ENCODE results near the gene CNGB1.

The CNGB1 gene

DNA sequence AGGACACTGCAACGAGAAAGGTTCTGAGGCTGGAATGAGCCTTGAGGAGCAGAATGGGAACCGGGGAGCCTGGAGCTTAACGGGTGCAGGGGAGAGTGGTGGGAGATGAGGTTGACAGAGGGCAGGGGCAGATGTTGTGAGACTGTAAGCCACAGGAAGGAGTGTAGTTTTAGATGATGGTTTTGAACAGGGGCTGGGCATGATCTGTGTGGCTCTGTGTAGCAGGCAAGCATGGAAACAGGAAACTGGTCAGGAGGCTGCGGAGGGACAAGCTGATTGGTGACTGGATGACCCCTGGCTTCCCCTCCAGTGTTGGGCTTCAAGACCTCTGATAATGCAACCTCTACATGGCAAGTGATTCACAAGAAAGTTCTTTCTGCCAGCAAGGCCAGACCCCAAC is 1.4 kb upstream of the CNGB1 start:
- H3K27me3 ChIP-seq (ENCODE audit: insufficient read depth, low read length) = no peaks in the 10 kb centered on the region
- H3K4me2 ChIP-seq (ENCODE audit: low read length) = no peak overlapping the region

DNA sequence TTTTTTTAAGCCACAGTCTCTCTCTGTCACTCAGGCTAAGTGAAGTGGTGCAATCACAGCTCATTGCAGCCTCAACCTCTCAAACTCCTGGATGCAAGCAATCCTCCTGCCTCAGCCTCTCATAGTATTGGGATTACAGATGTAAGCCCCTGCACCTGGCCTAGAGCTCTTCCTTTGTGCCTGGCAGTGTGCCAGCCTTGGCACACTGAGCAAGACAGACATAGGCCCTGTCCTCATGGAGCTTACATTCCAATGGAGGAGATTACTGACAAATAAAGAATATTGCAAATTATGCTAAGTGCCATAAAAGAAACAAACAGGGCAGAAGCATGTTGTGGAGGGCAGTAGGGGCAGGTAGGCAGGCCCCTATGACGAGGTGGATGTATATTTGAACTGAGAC is 920 bp upstream of the CNGB1 start:
- Histone ChIP-seq H3K9me3 (ENCODE audit: insufficient read depth, low read depth, low read length) (peaks cover 2% of the 10 kb centered on the region), H3K14ac (ENCODE audit: low read length) (no peak overlapping the region), H3K79me2 (ENCODE audit: control insufficient read depth, insufficient read depth, low read length, poor library complexity) (no peaks in the 10 kb centered on the region), H2BK120ac (ENCODE audit: insufficient read depth, low read length, poor library complexity) (no peak overlapping the region), H3K36me3 (ENCODE audit: control insufficient read depth in 1 of 2, insufficient read depth in 2 of 2, low read length in 2 of 2) (no peaks in the 10 kb centered on the region), H3K18ac (ENCODE audit: low read length) (no peak overlapping the region), H4K12ac (ENCODE audit: low read depth, low read length) (no peak overlapping the region), H3K9ac (ENCODE audit: low read length) (no peak overlapping the region), H3K27me3 (ENCODE audit: insufficient read depth, low read length) (no peaks in the 10 kb centered on the region), H2AK5ac (ENCODE audit: low read length) (no peak overlapping the region), H4K8ac (ENCODE audit: low read depth, low read length) (no peak overlapping the region), H2BK12ac (ENCODE audit: low read length) (no peak overlapping the region), H3K4me1 (ENCODE audit: control insufficient read depth in 1 of 2, insufficient read depth in 2 of 2, low read length in 2 of 2) (no peaks in the 10 kb centered on the region), H2BK5ac (ENCODE audit: low read depth, low read length, poor library complexity) (no peak overlapping the region), H3K4ac (ENCODE audit: low read depth, low read length) (no peak overlapping the region), H3K27ac (ENCODE audit: low read depth, low read length) (no peak overlapping the region), H3K79me1 (ENCODE audit: low read length) (no peaks in the 10 kb centered on the region), H3K23ac (ENCODE audit: low read length) (no peak overlapping the region), H3K4me2 (ENCODE audit: low read length) (no peak overlapping the region), H2AFZ (ENCODE audit: insufficient read depth, low read length, poor library complexity) (no peak overlapping the region), H3K4me3 (ENCODE audit: low read depth, low read length) (no peak overlapping the region), H4K91ac (ENCODE audit: low read depth, low read length) (no peak overlapping the region)
- no peak for DNase-seq
- WGBS (ENCODE audit: extremely low coverage, insufficient coverage, insufficient read length) = no CpG with 5 or more reads among the region's 1 CpG

More for the DNA sequence above, 1.4 kb upstream of the CNGB1 start:
- H3K4me3 ChIP-seq (ENCODE audit: low read depth, low read length) = no peak overlapping the region
- H3K79me1 ChIP-seq (ENCODE audit: low read length) = no peaks in the 10 kb centered on the region
- no peak for DNase-seq
- H4K8ac ChIP-seq (ENCODE audit: low read depth, low read length) = no peak overlapping the region
- H2BK5ac ChIP-seq (ENCODE audit: low read depth, low read length, poor library complexity) = no peak overlapping the region
- no peak overlapping the region for H3K4ac ChIP-seq (ENCODE audit: low read depth, low read length)
- H3K4me1 ChIP-seq (ENCODE audit: control insufficient read depth in 1 of 2, insufficient read depth in 2 of 2, low read length in 2 of 2) = no peaks in the 10 kb centered on the region
- no peak overlapping the region for H3K27ac ChIP-seq (ENCODE audit: low read depth, low read length)
- H3K79me2 ChIP-seq (ENCODE audit: control insufficient read depth, insufficient read depth, low read length, poor library complexity) = no peaks in the 10 kb centered on the region
- no peak overlapping the region for H4K12ac ChIP-seq (ENCODE audit: low read depth, low read length)
- H3K14ac ChIP-seq (ENCODE audit: low read length) = no peak overlapping the region
- no peak overlapping the region for H2AK5ac ChIP-seq (ENCODE audit: low read length)
- no peak overlapping the region for H3K23ac ChIP-seq (ENCODE audit: low read length)
- peaks cover 2% of the 10 kb centered on the region for H3K9me3 ChIP-seq (ENCODE audit: insufficient read depth, low read depth, low read length)
- H2AFZ ChIP-seq (ENCODE audit: insufficient read depth, low read length, poor library complexity) = no peak overlapping the region
- no peak overlapping the region for H2BK12ac ChIP-seq (ENCODE audit: low read length)
- no peak overlapping the region for H3K9ac ChIP-seq (ENCODE audit: low read length)
- no peak overlapping the region for H2BK120ac ChIP-seq (ENCODE audit: insufficient read depth, low read length, poor library complexity)
- H4K91ac ChIP-seq (ENCODE audit: low read depth, low read length) = no peak overlapping the region
- no peak overlapping the region for H3K18ac ChIP-seq (ENCODE audit: low read length)
- WGBS (ENCODE audit: extremely low coverage, insufficient coverage, insufficient read length) = no CpG with 5 or more reads among the region's 4 CpGs
- no peaks in the 10 kb centered on the region for H3K36me3 ChIP-seq (ENCODE audit: control insufficient read depth in 1 of 2, insufficient read depth in 2 of 2, low read length in 2 of 2)

DNA sequence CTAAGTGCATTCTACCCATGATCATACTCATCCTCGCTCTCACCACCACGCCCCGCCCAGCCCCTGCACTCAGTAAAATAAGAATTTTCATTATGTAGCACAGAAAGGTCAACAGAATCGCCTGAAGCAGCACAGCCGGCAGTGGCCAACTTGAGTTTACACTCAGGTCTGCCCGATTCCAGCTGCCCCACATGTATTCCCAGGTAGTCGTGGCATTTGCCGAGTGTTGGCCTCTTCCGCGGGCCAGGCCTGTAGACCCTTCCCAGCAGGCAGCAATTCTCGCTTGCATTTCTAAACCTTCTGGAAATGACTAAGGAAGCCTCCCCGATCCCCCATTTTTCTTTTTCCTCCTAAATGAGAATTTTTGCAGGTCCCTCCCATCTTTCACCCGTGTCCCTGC is 609 bp downstream of the CNGB1 start:
- no peaks in the 10 kb centered on the region for H3K79me1 ChIP-seq (ENCODE audit: low read length)
- no peaks in the 10 kb centered on the region for H3K27me3 ChIP-seq (ENCODE audit: insufficient read depth, low read length)
- H3K79me2 ChIP-seq (ENCODE audit: control insufficient read depth, insufficient read depth, low read length, poor library complexity) = no peaks in the 10 kb centered on the region
- H3K14ac ChIP-seq (ENCODE audit: low read length) = no peak overlapping the region
- H2BK12ac ChIP-seq (ENCODE audit: low read length) = no peak overlapping the region
- H4K91ac ChIP-seq (ENCODE audit: low read depth, low read length) = no peak overlapping the region
- H3K27ac ChIP-seq (ENCODE audit: low read depth, low read length) = no peak overlapping the region
- H3K36me3 ChIP-seq (ENCODE audit: control insufficient read depth in 1 of 2, insufficient read depth in 2 of 2, low read length in 2 of 2) = no peaks in the 10 kb centered on the region
- H3K18ac ChIP-seq (ENCODE audit: low read length) = no peak overlapping the region
- H2BK5ac ChIP-seq (ENCODE audit: low read depth, low read length, poor library complexity) = no peak overlapping the region
- H4K8ac ChIP-seq (ENCODE audit: low read depth, low read length) = no peak overlapping the region
- no peak overlapping the region for H3K4me2 ChIP-seq (ENCODE audit: low read length)
- no peak overlapping the region for H3K9ac ChIP-seq (ENCODE audit: low read length)
- no CpG with 5 or more reads among the region's 13 CpGs for WGBS (ENCODE audit: extremely low coverage, insufficient coverage, insufficient read length)
- peaks cover 2% of the 10 kb centered on the region for H3K9me3 ChIP-seq (ENCODE audit: insufficient read depth, low read depth, low read length)
- no peak overlapping the region for H3K4ac ChIP-seq (ENCODE audit: low read depth, low read length)
- no peak for DNase-seq
- H2AK5ac ChIP-seq (ENCODE audit: low read length) = no peak overlapping the region
- no peak overlapping the region for H3K4me3 ChIP-seq (ENCODE audit: low read depth, low read length)
- no peak overlapping the region for H2BK120ac ChIP-seq (ENCODE audit: insufficient read depth, low read length, poor library complexity)
- no peak overlapping the region for H4K12ac ChIP-seq (ENCODE audit: low read depth, low read length)
- H3K4me1 ChIP-seq (ENCODE audit: control insufficient read depth in 1 of 2, insufficient read depth in 2 of 2, low read length in 2 of 2) = no peaks in the 10 kb centered on the region
- H2AFZ ChIP-seq (ENCODE audit: insufficient read depth, low read length, poor library complexity) = no peak overlapping the region
- no peak overlapping the region for H3K23ac ChIP-seq (ENCODE audit: low read length)

DNA sequence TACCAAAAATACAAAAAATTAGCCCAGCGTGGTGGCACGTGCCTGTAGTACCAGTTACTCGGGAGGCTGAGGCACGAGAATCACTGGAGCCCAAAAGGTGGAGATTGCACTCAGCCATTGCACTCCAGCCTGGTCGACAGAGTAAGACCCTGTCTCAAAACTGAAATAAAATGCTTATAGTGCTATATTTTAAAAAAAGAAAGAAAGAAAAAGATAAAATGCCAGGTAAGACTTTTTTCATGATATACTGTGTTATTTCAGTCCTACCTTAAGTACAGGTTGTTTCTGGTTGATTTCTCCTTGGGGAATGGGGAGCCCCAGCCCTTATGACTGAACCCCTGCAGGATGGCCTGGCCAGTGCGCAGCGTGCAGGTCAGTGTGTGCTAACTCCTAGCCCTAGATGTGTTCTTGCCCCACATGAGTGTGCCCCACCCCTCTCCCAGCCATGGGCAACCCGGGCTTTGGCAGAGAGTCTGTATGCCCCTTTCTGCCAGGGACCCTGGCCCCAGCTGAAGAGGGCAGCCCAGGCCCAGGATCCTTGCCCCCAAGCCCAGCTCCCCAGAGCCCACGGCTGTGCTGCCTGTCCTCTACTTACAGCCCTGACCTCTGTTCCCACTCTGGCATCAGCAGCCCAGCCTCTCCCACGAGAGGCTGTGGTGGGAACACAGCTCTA is 1.3 kb downstream of the CNGB1 start:
- Histone ChIP-seq H3K4ac (ENCODE audit: low read depth, low read length) (no peak overlapping the region), H3K4me2 (ENCODE audit: low read length) (no peak overlapping the region), H3K79me2 (ENCODE audit: control insufficient read depth, insufficient read depth, low read length, poor library complexity) (no peaks in the 10 kb centered on the region), H2AK5ac (ENCODE audit: low read length) (no peak overlapping the region), H4K91ac (ENCODE audit: low read depth, low read length) (no peak overlapping the region), H3K36me3 (ENCODE audit: control insufficient read depth in 1 of 2, insufficient read depth in 2 of 2, low read length in 2 of 2) (no peaks in the 10 kb centered on the region), H2AFZ (ENCODE audit: insufficient read depth, low read length, poor library complexity) (no peak overlapping the region), H3K23ac (ENCODE audit: low read length) (no peak overlapping the region), H3K4me1 (ENCODE audit: control insufficient read depth in 1 of 2, insufficient read depth in 2 of 2, low read length in 2 of 2) (no peaks in the 10 kb centered on the region), H2BK5ac (ENCODE audit: low read depth, low read length, poor library complexity) (no peak overlapping the region), H3K14ac (ENCODE audit: low read length) (no peak overlapping the region), H4K8ac (ENCODE audit: low read depth, low read length) (no peak overlapping the region), H3K9me3 (ENCODE audit: insufficient read depth, low read depth, low read length) (peaks cover 2% of the 10 kb centered on the region), H3K9ac (ENCODE audit: low read length) (no peak overlapping the region), H3K27me3 (ENCODE audit: insufficient read depth, low read length) (no peaks in the 10 kb centered on the region), H3K27ac (ENCODE audit: low read depth, low read length) (no peak overlapping the region), H3K4me3 (ENCODE audit: low read depth, low read length) (no peak overlapping the region), H4K12ac (ENCODE audit: low read depth, low read length) (no peak overlapping the region), H3K79me1 (ENCODE audit: low read length) (no peaks in the 10 kb centered on the region), H3K18ac (ENCODE audit: low read length) (no peak overlapping the region), H2BK12ac (ENCODE audit: low read length) (no peak overlapping the region), H2BK120ac (ENCODE audit: insufficient read depth, low read length, poor library complexity) (no peak overlapping the region)
- no peak for DNase-seq
- WGBS (ENCODE audit: extremely low coverage, insufficient coverage, insufficient read length) = no CpG with 5 or more reads among the region's 10 CpGs

All from trophoblast cell (in vitro differentiated cells and primary cell).